Panc1 (cell line): ENCODE data around the gene LRRFIP2.

Experiments
- CTCF ChIP-seq: fragments of 450-650 bp; IDR thresholded peaks from 2 replicates; pipeline ENCODE4 v1.5.1; 2017; ENCODE audit warnings: mild to moderate bottlenecking
- POLR2AphosphoS5 ChIP-seq: IDR thresholded peaks from 2 replicates; pipeline ENCODE4 v1.6.1; 2012; ENCODE audit warnings: mild to moderate bottlenecking, low read depth, low read length, moderate library complexity
- REST ChIP-seq, 2 experiments: IDR thresholded peaks; 2 replicates each; pipeline ENCODE4 v1.6.1; 2011 to 2012; ENCODE audit warnings: low read depth in 2 of 2, control low read depth in 1 of 2, low read length in 1 of 2, mild to moderate bottlenecking in 1 of 2, moderate library complexity in 1 of 2; ENCODE audit not compliant: insufficient read depth in 1 of 2

- TF ChIP-seq CTCF (no peak), POLR2AphosphoS5 (no peak), REST (IDR thresholded peaks at IDR 0.05; ENCODE audit: insufficient read depth in 1 of 2, low read depth in 2 of 2, low read length in 1 of 2) (no peak)
Observed at GRCh38 chr3:37092484-37092883, 81.9 kb downstream of the LRRFIP2 start.
